ENCODE data around the gene AFMID. TPM values are rescaled to one million over a fixed set of nuclear protein-coding genes. Genes with fewer than 3 reads are reported as not detected.

Gene AFMID
- total RNA-seq, 1 experiment from 2014 or later: 59.3 TPM

GRCh38 chr17:78172249-78173051, 14.7 kb upstream of the AFMID start:
- no peak for TF ChIP-seq SIN3A (IDR thresholded peaks at IDR 0.05; ENCODE audit: borderline replicate concordance, insufficient read depth, low read depth, low read length)
- peak; percentile 84 for TF ChIP-seq POLR2AphosphoS5 (IDR thresholded peaks at IDR 0.05; ENCODE audit: low read depth, low read length)
- in situ Hi-C loops (cut with HindIII; ENCODE audit: low pct_unique_long_range_greater_than_20kb, low sequenced_read_pairs) (no loop called here), intact Hi-C loops (cut with micrococcal nuclease; ENCODE audit: unreplicated experiment) (no loop called here)
- ChIA-PET POLR2A (interaction anchor here (0.6 kb wide), 1 partner anchor 1829 kb away, joined by 6 read pairs; no protein-coding TSS in a partner anchor), CTCF (interaction anchor here (1.1 kb wide), 1 partner anchor 79 kb away, joined by 3 read pairs; no protein-coding TSS in a partner anchor)
- no peak overlapping the region for H3K4me3 ChIP-seq (ENCODE audit: low read depth in 2 of 2, low read length in 2 of 2)
- H3K4me1 ChIP-seq (ENCODE audit: control insufficient read depth, insufficient read depth, low read length): peaks cover 64% of the 10 kb centered on the region
- 0 out of 2 replicates have a peak, but pooled peaks have one; percentile 6 for ATAC-seq
- H3K27ac ChIP-seq (ENCODE audit: low read length): peak overlapping the region; percentile 54
- BruUV-seq (replicated peaks): no TSS peak
- H3K36me3 ChIP-seq (ENCODE audit: control insufficient read depth, insufficient read depth, low read length): no peaks in the 10 kb centered on the region; the same call in 1 of the 2 replicates
- no peak for DNase-seq (ENCODE audit: low read depth, low spot score)
- no peaks in the 10 kb centered on the region for H3K27me3 ChIP-seq (ENCODE audit: control insufficient read depth, insufficient read depth, low read length)
- no peaks in the 10 kb centered on the region for H3K9me3 ChIP-seq (ENCODE audit: control insufficient read depth, insufficient read depth, low read depth, low read length)

- Histone ChIP-seq H3K9me3 (ENCODE audit: control insufficient read depth, insufficient read depth, low read depth, low read length) (no peaks in the 10 kb centered on the region), H3K4me3 (ENCODE audit: low read depth in 2 of 2, low read length in 2 of 2) (no peak overlapping the region), H3K4me1 (ENCODE audit: control insufficient read depth, insufficient read depth, low read length) (peaks cover 64% of the 10 kb centered on the region), H3K36me3 (ENCODE audit: control insufficient read depth, insufficient read depth, low read length) (no peaks in the 10 kb centered on the region; the same call in 1 of the 2 replicates), H3K27ac (ENCODE audit: low read length) (peak overlapping the region; percentile 54; the same call in 1 of the 2 replicates), H3K27me3 (ENCODE audit: control insufficient read depth, insufficient read depth, low read length) (no peaks in the 10 kb centered on the region)
- ATAC-seq: no peak
- TF ChIP-seq SIN3A (IDR thresholded peaks at IDR 0.05; ENCODE audit: borderline replicate concordance, insufficient read depth, low read depth, low read length) (no peak), TCF7L2 (IDR thresholded peaks at IDR 0.05; ENCODE audit: low read depth, low read length) (no peak), CTCF (IDR thresholded peaks at IDR 0.05) (no peak), POLR2AphosphoS5 (IDR thresholded peaks at IDR 0.05; ENCODE audit: low read depth, low read length) (no peak)
- TF ChIP-seq, protein P1, sequence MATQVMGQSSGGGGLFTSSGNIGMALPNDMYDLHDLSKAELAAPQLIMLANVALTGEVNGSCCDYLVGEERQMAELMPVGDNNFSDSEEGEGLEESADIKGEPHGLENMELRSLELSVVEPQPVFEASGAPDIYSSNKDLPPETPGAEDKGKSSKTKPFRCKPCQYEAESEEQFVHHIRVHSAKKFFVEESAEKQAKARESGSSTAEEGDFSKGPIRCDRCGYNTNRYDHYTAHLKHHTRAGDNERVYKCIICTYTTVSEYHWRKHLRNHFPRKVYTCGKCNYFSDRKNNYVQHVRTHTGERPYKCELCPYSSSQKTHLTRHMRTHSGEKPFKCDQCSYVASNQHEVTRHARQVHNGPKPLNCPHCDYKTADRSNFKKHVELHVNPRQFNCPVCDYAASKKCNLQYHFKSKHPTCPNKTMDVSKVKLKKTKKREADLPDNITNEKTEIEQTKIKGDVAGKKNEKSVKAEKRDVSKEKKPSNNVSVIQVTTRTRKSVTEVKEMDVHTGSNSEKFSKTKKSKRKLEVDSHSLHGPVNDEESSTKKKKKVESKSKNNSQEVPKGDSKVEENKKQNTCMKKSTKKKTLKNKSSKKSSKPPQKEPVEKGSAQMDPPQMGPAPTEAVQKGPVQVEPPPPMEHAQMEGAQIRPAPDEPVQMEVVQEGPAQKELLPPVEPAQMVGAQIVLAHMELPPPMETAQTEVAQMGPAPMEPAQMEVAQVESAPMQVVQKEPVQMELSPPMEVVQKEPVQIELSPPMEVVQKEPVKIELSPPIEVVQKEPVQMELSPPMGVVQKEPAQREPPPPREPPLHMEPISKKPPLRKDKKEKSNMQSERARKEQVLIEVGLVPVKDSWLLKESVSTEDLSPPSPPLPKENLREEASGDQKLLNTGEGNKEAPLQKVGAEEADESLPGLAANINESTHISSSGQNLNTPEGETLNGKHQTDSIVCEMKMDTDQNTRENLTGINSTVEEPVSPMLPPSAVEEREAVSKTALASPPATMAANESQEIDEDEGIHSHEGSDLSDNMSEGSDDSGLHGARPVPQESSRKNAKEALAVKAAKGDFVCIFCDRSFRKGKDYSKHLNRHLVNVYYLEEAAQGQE (IDR thresholded peaks at IDR 0.05; ENCODE audit: insufficient read depth in 1 of 2, low read depth in 2 of 2, low read length in 1 of 2): no peak
- ChIA-PET POLR2A (no interaction called here), CTCF (interaction anchor here (0.6 kb wide), 1 partner anchor 255 kb away, joined by 7 read pairs; no protein-coding TSS in a partner anchor)
- intact Hi-C loops (cut with micrococcal nuclease; ENCODE audit: unreplicated experiment): no loop called here
- in situ Hi-C loops (cut with HindIII; ENCODE audit: low pct_unique_long_range_greater_than_20kb, low sequenced_read_pairs): no loop called here
- DNase-seq (ENCODE audit: low read depth, low spot score): no peak
- no TSS peak for BruUV-seq (replicated peaks)
Observed at GRCh38 chr17:78173097-78173715, 14.0 kb upstream of the AFMID start.
